ENCODE data around the gene TCAF1.

DNA sequence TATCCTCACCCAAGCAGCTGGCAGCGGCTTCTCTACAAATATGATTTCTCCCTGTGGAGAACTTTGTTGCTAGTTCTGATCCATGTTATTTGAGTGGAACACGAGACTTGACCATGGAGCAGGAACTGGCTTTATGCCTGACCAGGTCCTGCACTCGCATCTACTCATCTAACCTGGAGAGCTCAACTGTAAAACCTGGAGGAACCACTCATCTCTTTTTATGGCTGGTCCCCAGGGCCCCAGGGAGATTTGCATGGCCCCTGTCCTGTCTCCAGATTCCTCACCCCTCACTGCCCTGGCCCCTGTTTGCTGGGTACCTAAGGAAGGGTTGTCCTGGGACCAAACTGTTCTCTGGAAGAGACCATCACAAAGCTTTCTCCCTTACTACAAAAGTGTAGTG lies 16.0 kb downstream of the TCAF1 start:
- TF ChIP-seq, protein P1, sequence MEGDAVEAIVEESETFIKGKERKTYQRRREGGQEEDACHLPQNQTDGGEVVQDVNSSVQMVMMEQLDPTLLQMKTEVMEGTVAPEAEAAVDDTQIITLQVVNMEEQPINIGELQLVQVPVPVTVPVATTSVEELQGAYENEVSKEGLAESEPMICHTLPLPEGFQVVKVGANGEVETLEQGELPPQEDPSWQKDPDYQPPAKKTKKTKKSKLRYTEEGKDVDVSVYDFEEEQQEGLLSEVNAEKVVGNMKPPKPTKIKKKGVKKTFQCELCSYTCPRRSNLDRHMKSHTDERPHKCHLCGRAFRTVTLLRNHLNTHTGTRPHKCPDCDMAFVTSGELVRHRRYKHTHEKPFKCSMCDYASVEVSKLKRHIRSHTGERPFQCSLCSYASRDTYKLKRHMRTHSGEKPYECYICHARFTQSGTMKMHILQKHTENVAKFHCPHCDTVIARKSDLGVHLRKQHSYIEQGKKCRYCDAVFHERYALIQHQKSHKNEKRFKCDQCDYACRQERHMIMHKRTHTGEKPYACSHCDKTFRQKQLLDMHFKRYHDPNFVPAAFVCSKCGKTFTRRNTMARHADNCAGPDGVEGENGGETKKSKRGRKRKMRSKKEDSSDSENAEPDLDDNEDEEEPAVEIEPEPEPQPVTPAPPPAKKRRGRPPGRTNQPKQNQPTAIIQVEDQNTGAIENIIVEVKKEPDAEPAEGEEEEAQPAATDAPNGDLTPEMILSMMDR (conservative IDR thresholded peaks at IDR 0.05; ENCODE audit: low read length): no peak
- no peak for TF ChIP-seq EZH2phosphoT487 (IDR thresholded peaks at IDR 0.05; ENCODE audit: borderline replicate concordance)

Measured in Loucy (cell line).